Measurements from ENCODE around the gene RGPD5.
"Not testable (repeated sequence)": the region's sequence is repeated elsewhere in the genome, so short reads cannot be mapped to it uniquely, and the experiment has no call there.

Gene RGPD5

GRCh38 chr2:109794074-109794737, at the start of gene RGPD5:
Gene RGPD5 (plus strand): TSS chr2:109794305. CDS start chr2:109794466, 161 bp downstream.
- DNase-seq (ENCODE audit: low read depth in 2 of 2) = not testable (repeated sequence)

DNA sequence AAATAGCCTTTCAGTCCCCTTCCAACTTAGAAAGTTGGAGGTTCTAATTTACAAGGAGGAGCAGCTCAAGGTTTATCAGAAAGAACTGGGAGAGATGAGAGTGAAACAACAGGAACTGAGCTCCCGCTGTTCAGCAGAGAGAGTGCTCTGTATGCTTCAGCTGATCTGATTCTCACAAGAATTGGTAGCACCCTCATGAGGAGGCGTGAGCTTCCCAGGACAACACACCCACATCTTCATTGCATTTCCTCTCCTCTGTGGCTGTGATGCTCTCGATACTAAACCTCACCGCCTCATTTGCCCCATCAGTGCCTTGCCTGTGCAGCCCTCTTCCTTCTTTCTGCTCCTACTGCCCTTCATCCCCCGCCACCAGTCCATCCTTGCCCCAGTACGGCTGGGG, 42.5 kb upstream of the RGPD5 start:
- not testable (repeated sequence) for DNase-seq (ENCODE audit: low read depth in 2 of 2)

DNA sequence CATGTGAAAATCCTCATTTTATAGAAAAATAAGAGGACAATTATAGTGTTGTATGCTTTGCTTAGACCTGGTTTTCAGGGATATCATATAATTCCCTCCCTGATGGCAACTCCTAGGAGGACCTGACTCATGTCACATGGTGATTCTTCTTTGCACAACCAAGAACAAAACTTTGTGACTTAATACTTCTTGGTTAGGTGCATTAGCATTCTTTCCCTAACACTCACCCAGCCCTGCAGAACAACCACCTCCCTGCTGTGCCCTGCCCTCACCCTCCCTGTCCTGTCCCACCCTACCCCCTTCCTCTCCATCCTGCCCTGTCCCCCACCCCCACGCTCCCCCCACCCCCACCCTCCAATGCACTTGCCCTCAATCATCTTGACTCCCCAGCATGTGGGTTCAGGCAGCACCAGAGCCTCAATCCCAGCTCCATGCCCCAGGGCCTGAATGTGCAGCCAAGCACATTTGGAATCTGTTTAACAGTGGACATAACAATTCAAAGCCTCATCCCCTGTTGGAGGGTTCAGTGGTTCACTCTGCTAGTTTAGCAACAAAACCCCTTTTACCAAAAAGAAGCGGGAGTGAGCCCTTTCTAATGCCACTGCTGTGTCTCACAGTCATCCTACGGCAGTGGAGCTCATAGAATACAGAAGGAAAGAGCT, 36.8 kb upstream of the RGPD5 start:
- DNase-seq (ENCODE audit: low read depth in 2 of 2) = not testable (repeated sequence)

GRCh38 chr2:109760265-109761042, 33.7 kb upstream of the RGPD5 start:
- DNase-seq (ENCODE audit: low read depth in 2 of 2) = not testable (repeated sequence)

DNA sequence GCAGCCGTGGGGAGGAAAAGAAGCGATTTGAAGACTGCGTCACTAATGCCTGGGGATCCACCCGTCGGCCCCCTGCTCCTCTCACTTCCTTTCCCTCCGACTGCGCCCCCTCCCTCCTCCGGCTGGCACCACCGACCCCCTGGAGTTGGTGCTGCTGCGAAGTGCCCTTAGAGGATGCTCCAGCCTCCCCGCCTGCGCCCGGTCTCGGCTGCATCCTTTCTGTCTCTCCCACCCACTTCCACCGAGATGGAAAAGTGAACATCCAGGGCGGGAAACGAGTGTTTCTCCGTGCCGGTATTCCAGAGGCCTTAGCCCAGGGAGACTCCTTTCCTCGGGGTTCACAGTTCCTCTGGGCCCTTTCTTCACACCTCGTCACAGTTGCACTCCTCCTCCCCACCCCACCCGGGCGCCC, 33.1 kb upstream of the RGPD5 start:
- not testable (repeated sequence) for DNase-seq (ENCODE audit: low read depth in 2 of 2)

DNA sequence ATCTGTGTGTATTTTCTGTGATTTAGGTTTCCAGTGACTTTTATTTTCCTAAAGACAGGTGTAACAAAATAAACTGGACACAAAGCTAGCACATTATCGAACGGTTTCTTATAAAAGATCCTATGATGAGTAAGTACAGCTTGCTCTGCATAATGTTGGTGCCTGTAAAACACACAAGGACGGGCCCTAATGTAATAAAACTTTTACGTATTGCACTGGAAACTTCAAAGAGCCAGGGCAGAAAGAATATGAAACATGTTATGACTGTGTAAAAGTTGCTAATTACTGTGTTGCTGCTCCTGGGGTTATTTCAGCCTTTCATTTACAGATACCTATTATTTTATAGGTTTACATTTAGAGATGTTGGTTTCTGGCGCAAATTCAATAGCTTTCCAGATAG, 32.1 kb upstream of the RGPD5 start:
- DNase-seq (ENCODE audit: low read depth in 2 of 2) = not testable (repeated sequence)

DNA sequence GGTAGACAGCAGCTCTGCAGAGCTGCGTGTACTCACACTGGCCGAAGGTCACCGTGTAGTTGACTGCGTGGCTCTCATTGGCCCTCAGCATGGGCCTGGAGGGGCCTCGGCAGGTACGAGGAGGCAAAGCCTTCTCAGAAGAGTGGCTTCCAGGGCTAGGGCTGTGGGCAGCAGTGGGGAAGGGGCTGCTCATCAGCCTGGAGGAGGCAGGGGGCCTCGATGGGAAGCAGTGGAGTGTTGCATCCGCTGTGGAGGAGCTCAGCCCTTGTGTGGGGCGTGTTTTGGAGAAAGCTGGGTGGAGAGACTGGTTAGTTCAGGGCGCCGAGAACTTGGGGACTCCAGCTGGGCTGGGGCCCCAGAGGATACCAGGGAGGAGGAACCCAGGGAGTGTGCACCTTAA, 28.0 kb upstream of the RGPD5 start:
- DNase-seq (ENCODE audit: low read depth in 2 of 2) = not testable (repeated sequence)

- not testable (repeated sequence) for DNase-seq (ENCODE audit: low read depth in 2 of 2)
These were observed 27.1 kb upstream of the RGPD5 start for GRCh38 chr2:109766886-109767578.

DNA sequence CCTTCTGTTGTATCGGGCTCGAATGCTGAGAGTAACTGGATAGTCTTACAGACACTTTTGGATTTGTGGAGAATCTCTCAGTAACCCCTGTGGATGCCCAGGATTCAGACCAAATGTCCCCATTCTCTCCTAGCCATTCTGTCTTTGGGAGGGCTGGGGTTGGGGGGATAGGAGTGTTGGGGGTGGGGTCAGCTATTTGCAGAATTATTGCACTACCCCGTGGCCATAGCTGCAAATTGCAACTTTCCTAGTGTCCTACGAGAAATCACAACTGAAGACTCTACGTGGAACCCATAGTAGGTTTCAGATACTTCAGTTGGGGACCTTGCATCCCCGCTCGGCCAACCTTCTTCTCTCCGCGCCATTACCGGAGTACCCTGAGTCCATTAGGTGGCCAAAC, 25.2 kb upstream of the RGPD5 start:
- not testable (repeated sequence) for DNase-seq (ENCODE audit: low read depth in 2 of 2)

DNA sequence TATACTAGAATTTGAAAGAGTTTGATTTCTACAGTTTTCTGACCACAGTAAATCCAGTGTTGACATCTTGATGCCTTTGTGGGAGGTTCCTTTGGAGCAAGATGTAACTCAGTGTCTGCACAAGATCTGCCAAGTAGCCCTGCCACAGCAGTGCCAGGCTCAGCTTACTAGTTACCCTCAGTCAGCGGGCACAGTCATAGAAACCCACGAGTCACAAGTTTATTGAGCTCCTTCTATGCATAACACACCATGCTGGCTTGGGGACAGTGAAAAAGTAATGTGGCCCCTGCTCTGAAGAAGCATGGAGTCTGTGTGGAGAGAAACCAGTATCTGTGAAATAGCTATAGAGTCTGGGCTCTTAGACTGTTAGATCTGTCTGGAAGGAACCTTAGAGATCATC, 15.0 kb upstream of the RGPD5 start:
- DNase-seq (ENCODE audit: low read depth in 2 of 2) = not testable (repeated sequence)

DNA sequence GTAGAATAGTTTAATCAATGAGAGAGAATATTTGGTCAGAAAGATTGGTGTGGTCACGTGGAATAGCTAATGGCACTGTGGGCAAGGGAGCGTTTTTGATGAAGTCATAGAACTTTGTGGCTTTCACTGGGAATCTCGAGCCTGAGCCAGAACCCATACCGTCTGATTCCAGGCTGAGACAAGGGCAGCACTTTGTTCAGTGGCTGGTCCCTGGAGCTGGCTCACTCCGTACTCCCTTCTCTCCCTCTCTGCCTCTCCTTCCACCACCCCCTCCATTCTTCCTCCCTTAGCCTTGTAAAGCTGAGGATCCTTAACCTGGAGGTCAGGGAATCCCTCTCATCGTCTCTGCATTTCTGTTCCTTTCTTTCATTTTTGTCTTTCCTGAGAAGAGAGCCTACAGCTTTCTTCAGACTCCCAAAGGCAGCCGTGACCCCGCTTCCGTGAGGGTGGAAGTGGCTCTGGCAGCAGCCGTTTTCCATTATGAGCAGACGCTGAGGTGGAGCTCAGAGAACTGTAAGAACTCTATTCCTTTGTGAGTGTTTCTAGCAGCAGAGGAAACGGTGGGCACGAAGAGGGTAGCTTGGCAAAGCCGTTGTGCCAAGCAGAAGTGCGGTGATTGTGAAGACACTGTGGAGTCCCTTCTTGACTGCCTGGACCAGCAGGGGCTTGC, 12.8 kb upstream of the RGPD5 start:
- not testable (repeated sequence) for DNase-seq (ENCODE audit: low read depth in 2 of 2)

DNA sequence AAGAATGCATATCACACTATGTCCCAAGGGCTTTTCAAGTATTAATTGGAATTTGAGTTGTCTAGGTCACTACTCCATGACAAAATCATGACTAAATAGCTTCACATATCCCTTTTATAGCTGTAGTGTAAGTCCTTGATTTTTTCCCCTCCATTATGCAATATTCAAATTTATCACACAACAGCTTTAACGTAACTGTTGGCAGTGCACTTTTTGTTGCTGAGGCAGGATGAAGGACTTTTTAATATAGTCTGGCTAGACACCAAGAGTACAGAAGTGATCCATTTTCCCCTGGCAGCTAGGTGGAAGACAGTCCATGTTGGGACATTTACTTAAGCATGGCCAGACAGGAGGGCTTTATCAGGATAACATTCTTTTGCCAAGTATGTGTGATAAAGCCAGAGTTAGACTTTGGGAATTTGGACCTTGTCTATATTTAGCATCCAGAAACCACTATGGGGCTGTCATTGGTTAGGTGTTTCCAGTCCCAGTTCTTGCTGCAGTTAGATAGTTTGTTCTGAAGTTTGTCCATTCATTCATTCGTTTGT, 11.6 kb upstream of the RGPD5 start:
- not testable (repeated sequence) for DNase-seq (ENCODE audit: low read depth in 2 of 2)

DNA sequence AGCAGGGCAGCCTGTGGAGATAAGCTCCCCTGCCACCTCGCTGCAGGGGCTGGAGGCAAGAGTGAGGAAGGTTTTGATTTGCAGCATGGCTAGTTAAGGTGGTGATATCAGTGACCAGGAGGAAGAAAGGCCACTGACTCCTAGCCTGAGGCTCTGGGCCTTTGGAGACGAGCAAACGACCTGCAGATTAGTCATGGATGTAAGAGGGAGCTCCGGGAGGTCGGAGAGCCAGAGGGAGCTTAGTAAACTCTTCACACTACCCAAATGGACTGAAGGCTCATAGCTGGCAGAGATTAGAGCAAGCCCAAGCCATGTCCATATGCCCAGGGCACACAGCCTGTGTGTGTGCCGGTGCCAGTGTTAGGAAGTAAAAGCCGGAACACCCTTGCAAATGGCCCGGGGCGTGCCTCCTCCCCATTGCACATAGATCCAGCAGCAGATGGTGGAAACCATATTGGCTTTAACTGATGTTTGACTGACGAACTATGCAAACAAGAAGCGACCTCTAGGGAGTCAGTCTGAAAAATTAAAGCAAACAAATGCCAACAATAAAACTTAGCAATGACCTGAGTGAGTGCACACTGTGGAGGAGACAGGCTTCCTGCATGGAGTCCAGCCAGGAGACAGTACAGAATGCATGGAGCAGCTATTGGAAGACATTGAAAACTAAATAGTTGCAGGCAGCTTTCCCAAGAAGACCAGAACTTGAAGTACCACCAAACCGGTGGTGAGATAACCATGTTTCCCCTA, 2.4 kb upstream of the RGPD5 start:
- DNase-seq (ENCODE audit: low read depth in 2 of 2) = not testable (repeated sequence)

DNA sequence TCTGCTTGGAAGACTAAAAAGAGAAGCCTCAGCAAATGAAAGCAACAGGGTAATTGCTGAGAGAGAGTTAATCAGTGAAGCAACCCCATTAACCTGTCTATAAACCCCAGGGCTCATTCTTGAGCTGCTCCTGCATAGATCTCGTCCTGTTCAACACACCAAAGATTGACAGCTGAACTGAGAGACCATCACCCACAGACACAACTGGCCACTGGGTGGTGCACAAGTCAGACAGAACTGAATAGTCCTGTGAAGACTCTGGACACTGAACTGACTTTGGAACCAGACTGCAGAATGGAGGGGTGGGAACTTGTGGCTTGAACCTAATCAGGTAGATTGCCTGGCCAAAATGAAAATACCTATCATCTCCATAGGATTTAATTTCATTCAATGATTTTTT, 1.4 kb upstream of the RGPD5 start:
- not testable (repeated sequence) for DNase-seq (ENCODE audit: low read depth in 2 of 2)

DNA sequence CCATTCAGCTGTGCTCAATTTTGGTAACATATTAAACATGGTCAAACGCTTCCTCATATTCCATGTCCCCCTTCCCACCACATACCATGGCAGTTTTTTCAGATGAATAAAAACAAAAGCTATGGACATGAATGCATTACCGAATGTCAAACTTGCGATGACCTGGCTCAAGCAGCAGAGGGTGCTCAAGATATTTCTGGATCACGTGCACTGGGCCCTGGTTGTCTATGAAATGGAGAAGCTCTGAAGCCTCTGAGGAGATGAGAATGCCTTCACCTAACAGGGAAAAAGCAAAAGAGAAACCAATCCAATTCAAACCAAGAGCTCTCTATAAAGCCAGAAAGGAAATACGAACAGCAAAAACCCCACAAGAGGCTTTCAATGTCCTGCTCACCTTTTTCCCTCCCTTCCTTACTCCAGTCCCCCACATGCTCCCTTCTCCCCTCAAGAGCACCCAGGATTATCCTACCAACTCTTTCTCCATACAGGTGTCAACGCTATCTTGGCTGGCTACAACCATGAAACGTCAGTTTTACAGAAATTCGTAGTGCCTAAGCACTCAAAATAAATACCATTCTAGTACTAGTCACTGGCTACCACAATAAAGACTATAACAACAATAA, 77.1 kb downstream of the RGPD5 start:
- not testable (repeated sequence) for DNase-seq (ENCODE audit: low read depth in 2 of 2)

- DNase-seq (ENCODE audit: low read depth in 2 of 2) = not testable (repeated sequence)
These were observed 82.5 kb downstream of the RGPD5 start for GRCh38 chr2:109876625-109877024.

DNA sequence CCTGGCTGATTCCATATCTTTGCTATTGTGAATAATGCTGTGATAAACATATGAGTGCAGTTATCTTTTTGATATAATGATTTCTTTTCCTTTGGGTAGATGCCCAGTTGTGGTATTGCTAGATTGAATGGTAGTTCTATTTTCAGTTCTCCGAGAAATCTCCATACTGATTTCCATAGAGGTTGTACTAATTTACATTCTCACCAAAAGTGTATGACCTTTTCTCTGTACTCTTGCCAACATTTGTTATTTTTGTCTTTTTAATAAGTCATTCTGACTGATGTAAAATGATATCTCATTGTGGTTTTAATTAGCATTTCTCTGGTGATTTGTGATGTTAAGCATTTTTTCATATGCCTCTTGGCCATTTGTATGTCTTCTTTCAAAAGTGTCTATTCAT, 88.0 kb downstream of the RGPD5 start:
- DNase-seq (ENCODE audit: low read depth in 2 of 2) = not testable (repeated sequence)

DNA sequence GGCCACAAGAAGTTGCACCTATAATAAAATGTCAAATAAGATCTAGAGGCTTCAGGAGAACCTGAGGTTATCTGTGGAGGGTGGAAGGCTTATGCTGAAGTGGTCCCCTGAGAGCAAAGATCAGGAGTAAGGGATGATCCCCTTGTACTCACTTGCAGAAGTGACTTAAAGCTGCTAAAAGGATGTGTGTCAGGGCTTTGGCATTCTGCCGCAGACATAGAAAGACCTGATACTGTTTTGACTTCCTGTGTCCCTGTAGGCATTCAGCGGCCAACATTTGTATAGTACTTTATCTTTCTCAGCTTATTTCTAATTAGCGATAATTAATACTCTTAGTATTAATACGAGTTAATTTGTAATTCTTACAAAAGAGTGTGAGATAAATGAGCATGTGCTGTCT, 94.3 kb downstream of the RGPD5 start:
- DNase-seq (ENCODE audit: low read depth in 2 of 2) = not testable (repeated sequence)

DNA sequence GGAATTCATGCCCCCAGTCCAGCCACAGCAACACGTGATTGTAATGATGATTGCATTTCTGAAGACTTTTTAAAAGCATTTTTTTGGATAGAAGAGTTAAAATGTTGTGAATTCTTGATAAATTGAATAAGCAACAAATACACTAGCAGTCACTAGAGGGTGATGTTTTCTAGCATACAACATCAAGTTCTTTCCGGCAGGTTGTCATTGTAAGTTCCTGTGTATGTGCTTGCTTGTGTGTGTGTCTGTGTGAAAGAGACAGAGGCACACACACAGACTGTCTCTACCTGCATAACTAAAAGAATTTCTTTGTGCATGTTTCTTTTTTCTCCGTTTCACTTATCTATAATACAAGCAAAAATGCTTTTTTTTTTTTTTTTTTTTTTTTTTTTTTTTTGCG, 95.8 kb downstream of the RGPD5 start:
- not testable (repeated sequence) for DNase-seq (ENCODE audit: low read depth in 2 of 2)

- DNase-seq (ENCODE audit: low read depth in 2 of 2) = not testable (repeated sequence)
These were observed 96.9 kb downstream of the RGPD5 start for GRCh38 chr2:109891024-109891423.

Data from stimulated activated CD8-positive, alpha-beta memory T cell treated with anti-CD3 and anti-CD28 coated beads, Interleukin-7, amount 100 ng/mL, for 1 hour (primary cell).